GM21526 (cell line): ENCODE data around the gene FNDC4.
A peak's percentile ranks its signal among the peaks of the same experiment; 100 is the strongest.

Source experiments
- ATAC-seq: cut with Tn5 transposase; IDR thresholded peaks from one replicate; pipeline ENCODE4 v1.9.1; 2021; ENCODE audit warnings: moderate library complexity; ENCODE audit not compliant: unreplicated experiment, low FRiP score

The FNDC4 gene

DNA sequence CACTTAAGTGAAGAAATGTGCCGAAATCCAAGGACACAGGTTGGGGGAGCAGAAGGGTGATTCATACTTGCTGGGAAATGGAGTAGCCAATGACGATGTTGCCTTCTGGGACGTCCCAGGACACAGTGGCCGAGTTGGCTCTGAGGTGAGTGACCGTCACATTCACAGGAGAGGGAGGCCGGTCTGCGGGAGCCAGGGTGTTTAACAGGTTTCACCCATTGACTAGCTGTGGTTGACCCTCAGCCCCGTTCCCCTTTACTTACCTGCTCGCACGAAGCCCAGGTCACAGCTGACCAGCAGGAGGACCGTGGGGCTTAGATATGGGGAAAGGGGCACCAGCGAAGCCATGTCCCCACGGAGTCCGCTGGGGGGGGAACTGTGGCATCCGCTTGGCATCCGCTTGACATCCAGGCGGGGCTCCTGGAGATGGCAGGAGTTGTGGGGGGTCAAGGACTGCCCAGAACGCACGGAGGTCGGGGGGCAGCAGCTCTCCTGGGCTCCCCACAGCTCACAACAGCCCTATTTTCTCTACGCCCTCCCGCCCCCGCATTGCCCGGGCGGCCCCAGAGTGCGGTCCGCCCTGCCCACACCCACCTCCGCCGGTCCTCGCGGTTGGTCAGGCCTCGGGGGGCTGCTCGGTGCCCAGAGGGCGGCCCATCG, 586 bp downstream of the FNDC4 start:
- ATAC-seq = no peak

- no peak for ATAC-seq
These were observed 1.1 kb downstream of the FNDC4 start for GRCh38 chr2:27493948-27494283.

DNA sequence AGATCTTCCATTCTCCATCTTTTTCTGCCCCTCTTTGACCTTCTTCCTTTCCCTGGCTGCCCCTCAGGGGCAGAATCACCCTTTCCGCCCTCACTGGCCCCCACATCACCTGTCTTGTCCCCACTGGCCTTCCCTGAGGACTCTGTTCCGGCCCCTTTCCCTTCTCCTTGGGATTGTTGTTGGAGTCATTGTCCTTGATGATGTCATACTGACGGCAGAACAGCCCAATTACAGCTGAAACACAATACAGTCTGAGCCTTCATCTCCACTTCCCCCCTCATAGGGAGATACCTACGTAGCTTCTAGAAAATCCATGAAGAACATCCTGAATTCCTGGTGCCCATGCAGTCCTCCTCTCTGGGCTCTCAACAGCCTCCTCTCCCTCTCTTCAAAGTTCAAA, 2.4 kb downstream of the FNDC4 start:
- ATAC-seq = no peak

GRCh38 chr2:27489498-27490397, 5.3 kb downstream of the FNDC4 start, which contains the start of gene IFT172:
Gene IFT172 (minus strand): TSS chr2:27489743. CDS start chr2:27489653, 90 bp downstream.
- peak; percentile 86 for ATAC-seq

GRCh38 chr2:27489118-27489497, 5.9 kb downstream of the FNDC4 start:
- no peak for ATAC-seq

- ATAC-seq = no peak
These were observed 9.5 kb downstream of the FNDC4 start for GRCh38 chr2:27485496-27485895.

DNA sequence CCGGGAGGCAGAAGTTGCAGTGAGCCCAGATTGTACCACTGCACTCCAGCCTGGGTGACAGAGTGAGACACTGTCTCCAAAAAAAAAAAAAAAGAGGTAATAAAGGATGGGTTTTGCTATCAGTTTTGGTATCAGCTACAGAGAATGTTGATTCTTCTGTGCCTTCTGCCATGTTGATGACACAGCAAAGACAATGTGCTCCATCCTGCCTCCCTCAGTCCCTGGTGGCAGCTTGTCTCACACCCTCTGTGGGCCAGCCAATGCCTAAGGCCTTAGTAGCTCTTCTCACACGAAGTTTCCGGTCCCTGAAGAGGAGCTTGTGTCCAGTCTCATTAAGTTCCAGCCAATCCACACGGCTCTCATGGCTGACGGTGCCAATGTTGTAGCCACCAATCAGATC, 23.0 kb downstream of the FNDC4 start:
- no peak for ATAC-seq

DNA sequence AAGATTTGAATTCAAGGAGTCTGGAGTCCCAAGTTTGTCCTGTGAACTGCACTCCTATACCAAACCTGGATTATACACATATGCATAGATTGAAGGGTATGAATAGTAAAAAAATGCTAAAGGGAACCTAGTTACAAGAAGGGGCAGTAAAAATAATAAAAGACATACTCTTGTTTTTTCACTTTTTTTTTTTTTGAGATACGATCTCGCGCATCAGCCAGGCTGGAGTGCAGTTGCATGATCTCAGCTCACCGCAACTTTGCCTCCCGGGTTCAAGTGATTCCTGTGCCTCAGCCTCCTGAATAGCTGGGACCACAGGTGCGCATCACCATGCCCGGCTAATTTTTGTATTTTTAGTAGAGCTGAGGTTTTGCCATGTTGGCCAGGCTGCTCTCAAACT, 30.6 kb downstream of the FNDC4 start:
- ATAC-seq = no peak

GRCh38 chr2:27461118-27461517, 33.9 kb downstream of the FNDC4 start:
- ATAC-seq = no peak

- ATAC-seq = no peak
These were observed 41.0 kb downstream of the FNDC4 start for GRCh38 chr2:27453968-27454367.

GRCh38 chr2:27451095-27451494, 43.9 kb downstream of the FNDC4 start:
- ATAC-seq = no peak

DNA sequence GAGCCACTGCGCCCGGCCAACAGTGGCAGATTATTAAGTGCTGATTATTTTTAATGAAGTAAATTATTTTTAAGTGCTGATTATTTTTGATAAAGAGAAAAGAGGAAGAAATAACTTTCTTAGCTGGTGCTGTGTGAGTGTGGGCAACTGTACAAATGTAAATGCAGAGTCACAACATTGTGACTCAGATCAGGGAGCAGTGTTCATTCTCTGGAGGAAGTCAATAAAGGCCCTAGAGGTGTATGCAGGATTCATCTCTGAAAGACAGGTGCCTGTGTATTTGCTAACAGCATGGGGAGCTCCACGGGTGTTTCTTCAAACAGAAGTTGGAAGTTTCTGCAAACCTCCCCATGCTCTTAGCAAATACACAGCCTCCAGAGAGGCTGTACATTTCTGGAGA, 46.6 kb downstream of the FNDC4 start:
- ATAC-seq = no peak

DNA sequence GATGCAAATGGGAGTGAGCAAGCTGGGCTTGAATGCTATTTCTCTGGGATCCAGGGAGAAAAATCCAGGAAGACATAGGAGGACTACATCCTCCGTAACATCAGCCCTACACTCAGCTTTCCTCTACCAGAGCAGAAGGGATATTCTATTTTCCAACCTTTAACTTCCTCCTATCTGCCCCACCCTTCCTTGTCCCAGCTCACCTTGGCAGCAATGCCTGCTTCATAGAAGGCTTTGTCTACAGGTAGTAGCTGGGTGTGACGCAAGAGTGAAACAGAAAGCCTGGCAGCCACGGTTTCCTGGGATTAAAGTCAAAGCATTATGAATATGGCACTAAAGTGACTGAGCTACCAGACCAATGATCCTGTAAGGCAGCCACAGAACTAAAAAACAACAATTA, 48.9 kb downstream of the FNDC4 start:
- ATAC-seq = no peak

DNA sequence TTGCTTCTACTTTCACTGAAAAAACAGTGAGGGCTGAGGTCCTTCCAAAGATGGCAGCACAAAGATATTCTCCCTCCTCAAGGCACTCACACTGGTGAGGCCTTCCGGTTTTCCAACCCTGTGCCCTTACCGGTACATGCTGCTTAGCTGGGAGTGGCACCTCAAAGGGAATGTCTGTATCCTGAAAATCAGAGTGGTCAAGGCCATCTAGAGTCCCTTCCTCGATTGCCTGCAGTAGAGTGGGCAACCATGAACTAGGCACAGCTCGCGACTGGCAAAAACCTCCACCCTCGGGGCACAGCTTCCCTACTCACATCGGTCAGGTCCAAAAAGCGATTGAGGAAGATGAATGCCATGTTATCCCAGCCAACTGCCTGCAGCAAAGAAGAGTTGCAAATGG, 49.4 kb downstream of the FNDC4 start:
- ATAC-seq = no peak

- no peak for ATAC-seq
These were observed 49.8 kb downstream of the FNDC4 start for GRCh38 chr2:27445155-27445554.

- no peak for ATAC-seq
These were observed 52.1 kb downstream of the FNDC4 start for GRCh38 chr2:27442920-27443282.

GRCh38 chr2:27441958-27442919, 52.8 kb downstream of the FNDC4 start, which contains the start of gene KRTCAP3:
Gene KRTCAP3 (plus strand): TSS chr2:27442381. CDS start chr2:27442413, 32 bp downstream.
- ATAC-seq = no peak
